PC-3 (cell line): ENCODE measurements around the gene TNFRSF11A. TPM values are rescaled to one million over a fixed set of nuclear protein-coding genes. Genes with fewer than 3 reads are reported as not detected.

Experiments used
- ATAC-seq: fragments of 200-7000 bp; cut with Tn5 transposase; 2 replicates; pipeline ENCODE4 v1.9.1; 2020; ENCODE audit warnings: mild to moderate bottlenecking, moderate library complexity
- BruUV-seq: library from RNA; stranded (reverse); fragments of 400-500 nt; replicated peaks from 2 replicates; lab custom pipeline; 2021; lab: Mats Ljungman, UMichigan
- CTCF ChIA-PET: fragments of 300-600 bp; sonication (Branson Sonifier 250); formaldehyde crosslinking; loops from one replicate; lab custom pipeline; 2022; ENCODE audit warnings: antibody characterized with exemption; lab: Charles Lee
- POLR2A ChIA-PET: fragments of 300-600 bp; sonication (Branson Sonifier 250); formaldehyde crosslinking; loops from one replicate; lab custom pipeline; 2022; ENCODE audit warnings: antibody characterized with exemption; ENCODE audit not compliant: unreplicated experiment; lab: Charles Lee
- DNase-seq: peaks from one replicate; pipeline ENCODE4 v3.0.0-alpha.2; 2015
- H2AFZ ChIP-seq: fragments of 300-600 bp; sonication (generic); 2 replicates; pipeline ENCODE4 v1.6.0; 2016; ENCODE audit warnings: antibody characterized with exemption, low read length
- H3F3A ChIP-seq: fragments of 300-600 bp; sonication (generic); one replicate; pipeline ENCODE4 v1.6.0; 2017; ENCODE audit warnings: antibody characterized with exemption, low read length, control low read depth, mild to moderate bottlenecking; ENCODE audit not compliant: unreplicated experiment
- H3K27ac ChIP-seq: fragments of 300-600 bp; sonication (generic); 2 replicates; pipeline ENCODE4 v1.5.1; 2016; ENCODE audit warnings: mild to moderate bottlenecking, low read length
- H3K27me3 ChIP-seq: fragments of 300-600 bp; sonication (generic); 2 replicates; pipeline ENCODE4 v1.6.1; 2016; ENCODE audit warnings: low read length, mixed read lengths
- H3K36me3 ChIP-seq: fragments of 300-600 bp; sonication (generic); 2 replicates; pipeline ENCODE4 v1.6.1; 2016; ENCODE audit warnings: low read depth, mixed run types, low read length, mixed read lengths
- H3K4me1 ChIP-seq: fragments of 300-600 bp; sonication (generic); 2 replicates; pipeline ENCODE4 v1.5.1; 2016; ENCODE audit warnings: low read length; ENCODE audit not compliant: insufficient read depth
- H3K4me2 ChIP-seq: fragments of 300-600 bp; sonication (generic); 2 replicates; pipeline ENCODE4 v1.6.0; 2016; ENCODE audit warnings: low read length
- H3K4me3 ChIP-seq: fragments of 300-600 bp; sonication (generic); 2 replicates; pipeline ENCODE4 v1.5.1; 2016; ENCODE audit warnings: mild to moderate bottlenecking, low read length, mixed read lengths
- H3K79me2 ChIP-seq: fragments of 300-600 bp; sonication (generic); 2 replicates; pipeline ENCODE4 v1.6.1; 2017; ENCODE audit warnings: low read length, mixed read lengths
- H3K9ac ChIP-seq: fragments of 300-600 bp; sonication (generic); 2 replicates; pipeline ENCODE4 v1.6.0; 2016; ENCODE audit warnings: mild to moderate bottlenecking, low read length
- H3K9me2 ChIP-seq: fragments of 300-600 bp; sonication (generic); replicated peaks from 2 replicates; pipeline ENCODE4 v1.6.1; 2016; ENCODE audit warnings: mixed run types, low read length, mixed read lengths
- H3K9me3 ChIP-seq: fragments of 300-600 bp; sonication (generic); 2 replicates; pipeline ENCODE4 v1.6.1; 2016; ENCODE audit warnings: low read length, mixed read lengths
- H4K20me1 ChIP-seq: fragments of 300-600 bp; sonication (generic); 2 replicates; pipeline ENCODE4 v1.6.1; 2016; ENCODE audit warnings: low read length, mixed read lengths
- EZH2 ChIP-seq: fragments of 300-600 bp; sonication (generic); IDR thresholded peaks from one replicate; pipeline ENCODE4 v1.6.1; 2017; ENCODE audit warnings: antibody characterized with exemption, mild to moderate bottlenecking, low read length; ENCODE audit not compliant: unreplicated experiment
- EZH2phosphoT487 ChIP-seq: fragments of 300-600 bp; sonication (generic); IDR thresholded peaks from 2 replicates; pipeline ENCODE4 v1.6.1; 2018; ENCODE audit warnings: mild to moderate bottlenecking, antibody characterized with exemption, low read length, borderline replicate concordance
- intact Hi-C: fragments of 100-400 bp; cut with micrococcal nuclease; formaldehyde crosslinking; loops from 2 replicates; pipeline ENCODE4 v1.9.0; 2023
- total RNA-seq: library from RNA; depleted of rRNA; stranded (reverse); fragments of >200 nt; gene quantifications from 2 replicates; pipeline ENCODE4 v1.2.3, GENCODE V29; 2014
- TF ChIP-seq, protein P1 (sequence below): fragments of 300-600 bp; sonication (generic); conservative IDR thresholded peaks from 2 replicates; pipeline ENCODE4 v1.5.1; 2017; ENCODE audit warnings: antibody characterized with exemption, low read depth, mild to moderate bottlenecking, low read length

Gene TNFRSF11A
- total RNA-seq, 1 experiment from 2014 or later = 26.5 TPM

DNA sequence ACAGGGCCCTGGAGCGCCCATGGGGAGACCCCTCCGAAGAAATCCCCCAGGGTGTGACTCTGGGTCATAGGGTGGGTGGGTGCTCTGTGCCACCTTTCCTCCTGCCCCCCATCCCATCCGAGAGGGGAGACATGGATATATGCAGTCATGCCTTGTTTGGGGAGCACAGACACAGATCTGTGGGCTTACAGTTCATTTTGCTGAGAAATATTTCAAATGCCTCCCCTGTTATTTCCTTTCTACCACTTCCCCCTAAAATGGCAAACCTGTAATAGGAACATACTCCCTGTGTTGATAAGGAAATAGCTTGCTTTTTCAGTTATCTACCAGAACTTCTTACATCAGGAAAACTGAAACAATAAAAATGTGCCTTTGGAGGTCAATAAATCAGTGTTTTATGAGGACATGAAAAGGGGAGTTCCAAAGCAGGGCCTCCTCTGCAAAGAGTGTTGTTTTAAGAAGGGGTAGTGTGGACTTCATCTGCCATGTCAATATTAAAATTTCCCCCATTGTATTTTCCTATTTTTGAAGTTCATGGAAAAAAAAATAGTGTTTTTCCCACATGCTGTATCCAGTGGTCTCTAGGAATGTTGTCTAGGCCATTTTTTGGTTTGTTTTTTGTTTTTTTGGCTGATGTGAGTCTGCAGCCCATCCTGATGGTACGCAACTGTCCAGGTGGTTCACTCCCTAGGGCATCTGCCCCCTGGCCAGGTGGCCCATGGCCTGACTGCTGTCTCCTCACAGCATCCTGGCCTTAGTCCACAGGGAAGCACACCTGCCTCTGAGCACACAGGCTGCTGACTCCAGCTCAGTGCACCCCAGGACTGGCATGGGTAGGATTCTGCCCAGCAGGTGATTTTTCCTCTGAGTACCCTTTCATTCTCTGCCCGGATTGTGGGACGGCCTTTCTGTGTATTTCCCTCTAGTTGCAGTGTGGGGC is 3.7 kb downstream of the TNFRSF11A start:
- ATAC-seq (no peak), DNase-seq (no peak)
- peaks cover 3% of the 10 kb centered on the region for H3F3A ChIP-seq
- H3K4me1 ChIP-seq = peaks cover 62% of the 10 kb centered on the region
- intact Hi-C loops = loop anchor here (1.0 to 5.0 kb wide), 4 partner anchors 58 to 253 kb away; no protein-coding TSS in a partner anchor
- no peaks in the 10 kb centered on the region for H3K9me2 ChIP-seq
- H3K4me2 ChIP-seq = peak overlapping the region; percentile 89
- peak overlapping the region; percentile 59 for H3K9ac ChIP-seq
- H4K20me1 ChIP-seq = peaks cover 14% of the 10 kb centered on the region; the same call in 1 of the 2 replicates
- no peaks in the 10 kb centered on the region for H3K36me3 ChIP-seq
- peak overlapping the region; percentile 85 for H3K27ac ChIP-seq
- no peak for TF ChIP-seq EZH2phosphoT487
- no peak for TF ChIP-seq EZH2
- TF ChIP-seq, protein P1, sequence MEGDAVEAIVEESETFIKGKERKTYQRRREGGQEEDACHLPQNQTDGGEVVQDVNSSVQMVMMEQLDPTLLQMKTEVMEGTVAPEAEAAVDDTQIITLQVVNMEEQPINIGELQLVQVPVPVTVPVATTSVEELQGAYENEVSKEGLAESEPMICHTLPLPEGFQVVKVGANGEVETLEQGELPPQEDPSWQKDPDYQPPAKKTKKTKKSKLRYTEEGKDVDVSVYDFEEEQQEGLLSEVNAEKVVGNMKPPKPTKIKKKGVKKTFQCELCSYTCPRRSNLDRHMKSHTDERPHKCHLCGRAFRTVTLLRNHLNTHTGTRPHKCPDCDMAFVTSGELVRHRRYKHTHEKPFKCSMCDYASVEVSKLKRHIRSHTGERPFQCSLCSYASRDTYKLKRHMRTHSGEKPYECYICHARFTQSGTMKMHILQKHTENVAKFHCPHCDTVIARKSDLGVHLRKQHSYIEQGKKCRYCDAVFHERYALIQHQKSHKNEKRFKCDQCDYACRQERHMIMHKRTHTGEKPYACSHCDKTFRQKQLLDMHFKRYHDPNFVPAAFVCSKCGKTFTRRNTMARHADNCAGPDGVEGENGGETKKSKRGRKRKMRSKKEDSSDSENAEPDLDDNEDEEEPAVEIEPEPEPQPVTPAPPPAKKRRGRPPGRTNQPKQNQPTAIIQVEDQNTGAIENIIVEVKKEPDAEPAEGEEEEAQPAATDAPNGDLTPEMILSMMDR = no peak
- H3K79me2 ChIP-seq = peaks cover 78% of the 10 kb centered on the region
- ChIA-PET CTCF (interaction anchor here (1.3 to 1.7 kb wide), 2 partner anchors 71 to 97 kb away, joined by 6 to 7 read pairs; no protein-coding TSS in a partner anchor), POLR2A (interaction anchor here (0.5 to 1.1 kb wide), 2 partner anchors 10 to 59 kb away, joined by 3 to 4 read pairs; no protein-coding TSS in a partner anchor)
- no peaks in the 10 kb centered on the region for H3K27me3 ChIP-seq
- H3K4me3 ChIP-seq = peak overlapping the region; percentile 55
- no peak overlapping the region for H2AFZ ChIP-seq
- TSS peak; percentile 90 for BruUV-seq
- no peaks in the 10 kb centered on the region for H3K9me3 ChIP-seq

DNA sequence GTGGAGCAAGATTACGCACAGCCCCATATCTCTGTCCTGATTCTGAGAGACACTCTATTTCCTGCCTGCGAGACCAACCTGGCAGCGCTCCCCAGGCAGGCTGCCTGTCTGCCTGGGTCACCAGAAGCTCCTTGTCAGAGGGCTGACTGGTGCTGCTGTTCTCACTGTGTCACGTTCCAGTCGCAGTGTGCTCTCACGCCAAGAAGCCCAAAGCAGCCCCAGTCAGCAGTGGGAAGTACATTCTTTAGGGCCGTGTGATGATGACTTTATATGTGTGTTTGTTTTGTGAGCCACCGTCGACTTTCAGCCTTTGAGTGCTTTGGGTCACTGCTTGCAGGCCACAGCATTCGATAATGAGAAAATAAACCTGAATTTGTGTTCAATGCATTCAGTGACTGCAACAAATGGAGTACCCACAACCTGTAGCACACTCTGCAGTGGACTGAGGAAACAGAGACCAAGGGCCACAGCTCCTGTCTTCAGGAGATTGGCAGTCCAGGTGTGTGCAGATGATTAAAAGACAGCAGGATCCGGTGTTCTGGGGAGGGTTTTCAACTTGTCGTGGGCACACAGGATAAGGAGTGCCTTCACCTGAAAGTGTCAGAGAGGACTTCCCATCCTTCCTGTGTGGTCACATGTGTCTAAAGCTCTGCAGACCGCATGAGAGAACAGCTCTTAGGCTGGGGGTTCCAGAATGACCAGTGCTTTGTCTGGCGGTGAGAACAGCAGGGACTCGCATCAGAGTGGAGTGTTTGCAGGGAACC is 4.8 kb downstream of the TNFRSF11A start:
- POLR2A ChIA-PET = interaction anchor here (0.5 to 1.1 kb wide), 2 partner anchors 9 to 58 kb away, joined by 3 to 4 read pairs; no protein-coding TSS in a partner anchor
- peaks cover 70% of the 10 kb centered on the region for H3K4me1 ChIP-seq
- peak; percentile 72 for ATAC-seq
- CTCF ChIA-PET = interaction anchor here (0.5 to 1.7 kb wide), 3 partner anchors 64 to 96 kb away, joined by 3 to 7 read pairs (median 6); no protein-coding TSS in a partner anchor
- no TSS peak for BruUV-seq
- H3K27ac ChIP-seq = peak overlapping the region; percentile 85
- peaks cover 3% of the 10 kb centered on the region for H3F3A ChIP-seq
- DNase-seq = peak; percentile 95
- H3K9me2 ChIP-seq = no peaks in the 10 kb centered on the region
- peaks cover 14% of the 10 kb centered on the region; the same call in 1 of the 2 replicates for H4K20me1 ChIP-seq
- intact Hi-C loops = loop anchor here (1.0 to 5.0 kb wide), 4 partner anchors 57 to 252 kb away; no protein-coding TSS in a partner anchor
- no peaks in the 10 kb centered on the region for H3K36me3 ChIP-seq
- peak overlapping the region; percentile 59 for H3K9ac ChIP-seq
- TF ChIP-seq EZH2 (no peak), EZH2phosphoT487 (peak; percentile 90)
- TF ChIP-seq, protein P1 = no peak
- H3K9me3 ChIP-seq = no peaks in the 10 kb centered on the region
- no peak overlapping the region for H2AFZ ChIP-seq
- H3K79me2 ChIP-seq = peaks cover 85% of the 10 kb centered on the region
- H3K27me3 ChIP-seq = no peaks in the 10 kb centered on the region
- peak overlapping the region; percentile 89 for H3K4me2 ChIP-seq
- peak overlapping the region; percentile 55; the same call in 1 of the 2 replicates for H3K4me3 ChIP-seq
